Measurements from ENCODE around the gene NR4A3. TPM values are rescaled to one million over a fixed set of nuclear protein-coding genes. Genes with fewer than 3 reads are reported as not detected.
"Not testable (repeated sequence)": the region's sequence is repeated elsewhere in the genome, so short reads cannot be mapped to it uniquely, and the experiment has no call there.

Gene NR4A3
- polyA plus RNA-seq (2011; rRNA removed) (2.0 and 2.3 TPM in 2 replicates), polyA minus RNA-seq (2011; rRNA and poly(A)+ RNA removed) (3.8 and 5.1 TPM in 2 replicates)

GRCh38 chr9:99821396-99822108, at the start of gene NR4A3:
Gene NR4A3, plus strand, starts transcription at chr9:99821885. Its CDS starts 6,158 bp downstream, at chr9:99828043.
- TF ChIP-seq CTCF (IDR thresholded peaks at IDR 0.05; ENCODE audit: insufficient read depth, low read depth, low read length): peak; percentile 28; the same call in 1 of the 2 replicates

GRCh38 chr9:99773468-99774138, 48.1 kb upstream of the NR4A3 start:
- ChIA-PET POLR2A (no interaction called here), CTCF (interaction anchor here (2.0 to 2.4 kb wide), 2 partner anchors 11 to 13 kb away, joined by 4 to 7 read pairs; no protein-coding TSS in a partner anchor)
- no peak for DNase-seq (ENCODE audit: low read depth)
- TF ChIP-seq CTCF (IDR thresholded peaks at IDR 0.05; ENCODE audit: insufficient read depth, low read depth, low read length): no peak
- Histone ChIP-seq H3K27me3 (ENCODE audit: control insufficient read depth, insufficient read depth, low read length) (no peaks in the 10 kb centered on the region), H3K36me3 (ENCODE audit: control insufficient read depth, insufficient read depth, low read length) (no peaks in the 10 kb centered on the region), H3K4me3 (ENCODE audit: low read depth, low read length) (no peak overlapping the region)

More at GRCh38 chr9:99821396-99822108, at the start of gene NR4A3:
- ChIA-PET POLR2A (no interaction called here), CTCF (interaction anchor here (0.6 to 1.6 kb wide), 8 partner anchors 78 to 761 kb away, joined by 3 to 8 read pairs (median 4); no protein-coding TSS in a partner anchor)
- Histone ChIP-seq H3K4me3 (ENCODE audit: low read depth, low read length) (peak within 1 kb of the TSS; percentile 91), H3K27me3 (ENCODE audit: control insufficient read depth, insufficient read depth, low read length) (no peaks in the 10 kb centered on the region), H3K36me3 (ENCODE audit: control insufficient read depth, insufficient read depth, low read length) (no peaks in the 10 kb centered on the region)
- DNase-seq (ENCODE audit: low read depth): peak; percentile 81

GRCh38 chr9:99778308-99778707, 43.4 kb upstream of the NR4A3 start:
- H3K4me3 ChIP-seq (ENCODE audit: low read depth, low read length): no peak overlapping the region
- H3K36me3 ChIP-seq (ENCODE audit: control insufficient read depth, insufficient read depth, low read length): no peaks in the 10 kb centered on the region
- peak; percentile 43 for DNase-seq (ENCODE audit: low read depth)
- ChIA-PET POLR2A (no interaction called here), CTCF (no interaction called here)
- H3K27me3 ChIP-seq (ENCODE audit: control insufficient read depth, insufficient read depth, low read length): no peaks in the 10 kb centered on the region
- TF ChIP-seq CTCF (IDR thresholded peaks at IDR 0.05; ENCODE audit: insufficient read depth, low read depth, low read length): no peak

- ChIA-PET CTCF (no interaction called here), POLR2A (no interaction called here)
- H3K4me3 ChIP-seq (ENCODE audit: low read depth, low read length): no peak overlapping the region
- H3K36me3 ChIP-seq (ENCODE audit: control insufficient read depth, insufficient read depth, low read length): no peaks in the 10 kb centered on the region
- H3K27me3 ChIP-seq (ENCODE audit: control insufficient read depth, insufficient read depth, low read length): no peaks in the 10 kb centered on the region
- TF ChIP-seq CTCF (IDR thresholded peaks at IDR 0.05; ENCODE audit: insufficient read depth, low read depth, low read length): no peak
- no peak for DNase-seq (ENCODE audit: low read depth)
Observed at GRCh38 chr9:99778836-99779235, 42.8 kb upstream of the NR4A3 start.

GRCh38 chr9:99779277-99779676, 42.4 kb upstream of the NR4A3 start:
- TF ChIP-seq CTCF (IDR thresholded peaks at IDR 0.05; ENCODE audit: insufficient read depth, low read depth, low read length): no peak
- Histone ChIP-seq H3K27me3 (ENCODE audit: control insufficient read depth, insufficient read depth, low read length) (no peaks in the 10 kb centered on the region), H3K4me3 (ENCODE audit: low read depth, low read length) (no peak overlapping the region), H3K36me3 (ENCODE audit: control insufficient read depth, insufficient read depth, low read length) (no peaks in the 10 kb centered on the region)
- ChIA-PET POLR2A (no interaction called here), CTCF (no interaction called here)
- no peak for DNase-seq (ENCODE audit: low read depth)

GRCh38 chr9:99782349-99782748, 39.3 kb upstream of the NR4A3 start:
- H3K36me3 ChIP-seq (ENCODE audit: control insufficient read depth, insufficient read depth, low read length); H3K27me3 ChIP-seq (ENCODE audit: control insufficient read depth, insufficient read depth, low read length); POLR2A ChIA-PET; H3K4me3 ChIP-seq (ENCODE audit: low read depth, low read length); DNase-seq (ENCODE audit: low read depth): not testable (repeated sequence)
- CTCF ChIA-PET: interaction anchor here (0.8 kb wide), 1 partner anchor 11 kb away, joined by 3 read pairs; no protein-coding TSS in a partner anchor

Measured in BJ (cell line).